GM18861 (cell line): Measurements from ENCODE around the gene WDR76.

Source experiments
- ATAC-seq: cut with Tn5 transposase; IDR thresholded peaks from one replicate; pipeline ENCODE4 v1.9.1; 2021; ENCODE audit not compliant: unreplicated experiment

WDR76 gene

DNA sequence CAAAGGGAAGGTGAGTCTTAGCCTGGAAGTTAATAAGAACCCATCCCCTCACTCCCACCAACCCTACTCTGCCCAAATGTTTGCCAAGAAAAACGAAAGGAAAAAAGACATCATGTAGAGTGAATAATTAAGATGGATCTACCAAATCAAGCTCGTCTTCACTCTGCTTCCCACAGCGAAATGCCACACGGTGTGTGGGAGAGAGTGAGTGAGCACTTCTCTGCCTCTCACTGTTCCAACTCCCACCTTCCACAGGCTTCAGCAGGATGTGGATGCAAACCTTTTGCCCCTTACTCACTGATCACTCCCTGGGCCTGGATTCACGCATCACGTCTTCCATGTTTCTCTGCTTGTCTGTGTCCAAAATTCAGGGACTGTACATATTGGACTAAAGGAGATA is 85.4 kb downstream of the WDR76 start:
- no peak for ATAC-seq

DNA sequence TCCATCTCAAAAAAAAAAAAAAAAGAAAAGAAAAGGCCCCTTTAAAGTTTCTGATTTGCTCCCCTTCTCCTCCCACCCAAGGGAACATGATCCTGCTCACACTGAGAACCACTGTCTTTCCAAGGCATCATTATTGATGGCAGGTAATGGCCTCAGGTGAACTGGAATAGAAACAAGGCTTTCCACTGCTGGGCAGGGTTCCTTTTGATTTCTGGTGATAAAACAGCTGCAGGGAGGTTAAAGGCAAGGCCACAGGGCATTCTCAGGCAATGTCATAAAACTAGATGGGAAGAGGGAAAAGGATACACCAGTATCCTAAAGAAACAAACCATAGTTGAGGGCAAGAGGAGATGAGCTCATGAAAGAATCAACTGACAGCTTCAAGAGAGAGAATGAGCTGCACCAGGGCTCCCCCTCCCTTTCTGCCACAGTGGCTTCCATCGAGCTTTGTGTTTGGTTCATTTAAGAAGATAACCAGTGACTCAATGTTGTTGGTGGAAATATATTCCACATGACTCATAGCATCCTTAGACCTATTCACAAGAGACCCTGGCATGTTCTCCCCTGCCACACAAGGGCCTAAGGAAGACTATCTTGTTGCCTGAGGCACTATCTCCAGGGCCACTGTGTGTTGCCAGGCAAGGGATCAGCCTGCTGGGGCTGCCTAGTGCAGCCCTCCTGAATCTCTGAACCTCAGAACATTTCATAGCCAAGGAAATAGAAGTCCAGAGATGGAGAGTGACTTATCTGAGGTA is 86.4 kb downstream of the WDR76 start:
- ATAC-seq: no peak

- ATAC-seq: no peak
Observed at GRCh38 chr15:43913941-43914340, 87.1 kb downstream of the WDR76 start.

- no peak for ATAC-seq
Observed at GRCh38 chr15:43915631-43916325, 89.0 kb downstream of the WDR76 start.

GRCh38 chr15:43916326-43916660 is 89.5 kb downstream of the WDR76 start:
- no peak for ATAC-seq
